Measurements from ENCODE around the gene CALR.
"Not testable (repeated sequence)": the region's sequence is repeated elsewhere in the genome, so short reads cannot be mapped to it uniquely, and the experiment has no call there.

The CALR gene

DNA sequence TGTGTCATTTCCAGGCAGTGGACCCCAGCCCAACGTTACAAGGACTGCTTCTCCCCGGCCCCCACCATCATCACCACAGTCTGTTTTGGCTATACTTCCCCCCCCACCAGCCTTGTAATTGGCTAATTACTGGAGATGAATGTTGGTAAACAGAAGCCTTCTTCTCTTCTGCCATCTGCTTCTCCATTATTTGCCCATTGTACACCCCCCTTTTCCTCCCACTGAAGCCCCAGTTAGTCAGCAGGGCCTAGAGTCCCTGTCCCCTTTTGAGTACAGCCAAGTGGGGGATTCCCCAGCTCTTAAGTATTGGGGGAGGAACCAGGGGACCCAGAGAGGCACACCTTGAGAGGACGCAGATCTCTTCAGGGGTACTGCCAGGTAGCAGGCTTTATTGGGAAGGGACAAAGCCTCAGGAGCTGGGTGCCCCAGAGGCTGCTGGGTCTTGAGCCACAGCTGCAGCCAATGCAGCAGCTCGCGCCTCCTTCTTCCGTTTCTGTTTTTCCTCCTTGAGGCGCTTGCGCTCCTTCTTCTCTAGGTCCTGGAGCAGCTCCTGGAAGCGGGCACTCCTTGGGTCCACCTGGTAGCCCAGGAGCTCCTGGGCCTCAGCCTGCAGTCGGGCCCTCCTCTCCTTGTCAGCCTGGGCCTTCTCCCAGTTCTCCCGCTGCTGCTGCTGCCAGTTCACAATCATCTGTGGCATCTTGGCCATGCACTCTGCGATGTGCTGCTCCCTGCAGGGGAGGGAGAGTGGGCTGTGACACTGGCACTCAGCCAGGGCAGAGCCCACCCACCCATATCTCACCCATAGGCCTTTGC is 15.6 kb downstream of the CALR start:
- no peak for DNase-seq

DNA sequence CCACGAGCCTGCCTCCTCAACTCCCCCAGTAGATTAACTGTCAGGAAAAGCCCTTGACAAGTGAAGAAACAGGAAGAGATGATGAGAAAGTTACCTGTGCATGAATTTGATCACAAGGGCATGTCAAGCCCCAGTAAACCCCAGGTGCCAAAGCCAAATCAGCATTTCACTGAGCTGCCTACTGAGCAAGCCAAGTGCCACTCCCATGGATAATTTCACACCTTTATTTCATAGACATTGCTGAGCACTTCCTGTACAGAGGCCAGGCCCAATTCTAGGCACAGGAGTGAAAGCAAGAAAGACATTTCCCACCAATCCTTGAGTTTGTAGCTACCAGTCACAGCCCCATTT is 16.2 kb downstream of the CALR start:
- DNase-seq, result no peak

GRCh38 chr19:12955575-12955974 is 17.2 kb downstream of the CALR start:
- DNase-seq, result not testable (repeated sequence)

DNA sequence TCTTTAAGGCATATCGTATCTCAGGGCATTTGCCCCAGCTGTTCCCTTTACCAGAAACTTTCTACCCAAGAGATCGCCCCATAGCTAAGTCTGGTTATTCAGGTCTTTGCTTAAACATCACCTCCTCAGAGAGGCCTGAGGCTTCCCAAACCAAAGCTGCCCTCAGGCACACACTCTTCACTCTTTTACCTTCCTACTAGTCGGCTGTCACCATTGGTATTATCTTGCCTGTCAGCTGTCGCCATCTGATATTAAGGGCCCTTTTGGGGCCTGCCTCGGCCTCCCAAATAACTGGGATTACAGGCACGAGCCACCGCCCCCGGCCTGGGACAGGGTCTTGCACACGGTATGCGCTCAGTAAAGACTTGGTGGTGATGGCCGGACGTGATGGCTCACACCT is 17.6 kb downstream of the CALR start:
- no peak for DNase-seq

DNA sequence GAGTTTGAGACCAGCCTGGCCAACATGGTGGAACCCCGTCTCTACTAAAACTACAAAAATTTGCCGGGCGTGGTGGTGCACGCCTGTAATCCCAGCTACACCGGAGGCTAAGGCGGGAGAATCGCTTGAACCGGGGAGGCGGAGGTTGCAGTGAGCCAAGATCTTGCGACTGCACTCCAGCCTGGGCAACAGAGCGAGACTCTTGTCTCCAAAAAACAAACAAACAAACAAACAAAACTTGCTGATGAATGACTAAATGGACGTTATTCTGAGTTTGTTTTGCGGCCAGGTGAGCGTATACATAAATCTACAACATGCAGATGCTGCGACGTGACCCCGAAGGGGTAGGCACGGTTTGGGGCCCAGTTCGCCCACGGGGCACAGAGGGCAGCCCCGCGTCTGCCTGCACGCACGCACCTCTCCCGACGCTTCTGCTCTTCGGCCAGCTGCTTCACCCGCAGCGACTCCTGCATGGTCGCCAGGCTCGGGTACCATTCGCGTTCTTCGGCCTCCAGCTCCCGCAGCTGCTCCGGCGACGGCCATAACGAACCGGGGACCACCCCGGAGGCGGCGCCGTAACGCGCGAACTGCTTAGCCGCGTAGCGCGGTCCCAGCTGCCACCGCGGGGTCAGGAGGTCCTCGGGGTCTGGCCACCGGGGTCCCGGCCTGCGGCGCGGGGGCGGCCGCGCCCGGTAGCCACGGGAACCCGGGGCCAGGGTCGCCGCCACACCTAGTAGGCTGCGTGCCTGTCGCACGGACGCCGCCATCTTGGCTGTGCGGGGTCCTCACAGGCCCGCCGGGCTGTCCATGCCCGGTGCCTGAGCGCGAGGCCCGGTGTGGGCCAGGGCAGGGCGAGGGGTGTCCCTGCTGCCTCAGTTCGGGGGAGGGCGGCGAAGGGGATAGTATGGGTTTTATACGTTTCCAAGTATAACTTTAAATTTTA is 18.3 kb downstream of the CALR start, which contains the start of gene GADD45GIP1:
TSS of gene GADD45GIP1 (minus strand) at position 778 of the 943 bp plus-strand sequence. CDS start at position 767, 11 bp downstream.
- DNase-seq, result no peak

GRCh38 chr19:12957389-12957952 is 19.1 kb downstream of the CALR start:
- DNase-seq, result not testable (repeated sequence)

DNA sequence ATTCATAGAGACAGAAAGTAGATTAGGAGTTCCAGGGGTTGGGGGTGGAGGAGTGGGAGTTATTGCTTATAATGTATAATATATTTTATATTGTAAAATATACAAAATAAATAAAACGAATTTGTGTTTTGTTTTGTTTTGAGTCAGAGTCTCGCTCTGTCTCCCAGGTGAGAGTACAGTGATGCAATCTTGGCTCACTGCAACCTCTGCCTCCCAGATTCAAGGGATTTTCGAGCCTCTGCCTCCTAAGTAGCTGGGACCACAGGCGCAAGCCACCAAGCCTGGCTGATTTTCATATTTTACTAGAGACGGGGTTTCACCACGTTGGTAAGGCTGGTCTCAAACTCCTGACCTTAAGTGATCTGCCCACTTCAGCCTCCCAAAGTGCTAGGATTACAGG is 21.1 kb downstream of the CALR start:
- no peak for DNase-seq

GRCh38 chr19:12965017-12965811 is 26.8 kb downstream of the CALR start:
- peak; percentile 60 for DNase-seq

GRCh38 chr19:12965812-12966135 is 27.4 kb downstream of the CALR start:
- no peak for DNase-seq

DNA sequence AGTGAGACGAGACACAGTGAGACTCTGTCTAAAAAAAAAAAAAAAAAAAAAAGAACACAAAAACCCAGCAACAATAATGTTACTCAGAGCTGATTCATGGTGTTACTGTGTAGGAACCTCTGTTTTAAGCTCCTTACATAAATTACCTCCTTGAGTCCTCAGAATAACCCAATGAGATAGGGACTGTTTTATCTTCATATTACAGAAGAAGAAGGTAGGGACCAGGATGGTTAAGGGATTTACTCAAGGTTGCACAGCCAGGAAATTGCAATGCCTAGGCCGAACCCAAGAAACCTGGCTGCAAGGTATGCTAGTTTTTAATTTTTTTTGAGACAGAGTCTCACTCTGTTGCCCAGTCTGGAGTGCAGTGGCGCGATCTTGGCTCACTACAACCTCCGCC is 29.5 kb downstream of the CALR start:
- DNase-seq, result no peak

GRCh38 chr19:12969292-12969988 is 31.0 kb downstream of the CALR start, which contains the start of gene DAND5:
Gene DAND5 (plus strand): TSS chr19:12969576. CDS start chr19:12969661, 85 bp downstream.
- no peak for DNase-seq

GRCh38 chr19:12970070-12970820 is 31.8 kb downstream of the CALR start:
- DNase-seq, result no peak

GRCh38 chr19:12973236-12973635 is 34.8 kb downstream of the CALR start:
- no peak for DNase-seq

- DNase-seq, result no peak
Measured at GRCh38 chr19:12974301-12975220, 36.2 kb downstream of the CALR start.

- DNase-seq, result no peak
Measured at GRCh38 chr19:12975221-12975741, 36.9 kb downstream of the CALR start.

- DNase-seq, result not testable (repeated sequence)
Measured at GRCh38 chr19:12976109-12976508, 37.7 kb downstream of the CALR start.

GRCh38 chr19:12979974-12980373 is 41.6 kb downstream of the CALR start:
- DNase-seq, result no peak

DNA sequence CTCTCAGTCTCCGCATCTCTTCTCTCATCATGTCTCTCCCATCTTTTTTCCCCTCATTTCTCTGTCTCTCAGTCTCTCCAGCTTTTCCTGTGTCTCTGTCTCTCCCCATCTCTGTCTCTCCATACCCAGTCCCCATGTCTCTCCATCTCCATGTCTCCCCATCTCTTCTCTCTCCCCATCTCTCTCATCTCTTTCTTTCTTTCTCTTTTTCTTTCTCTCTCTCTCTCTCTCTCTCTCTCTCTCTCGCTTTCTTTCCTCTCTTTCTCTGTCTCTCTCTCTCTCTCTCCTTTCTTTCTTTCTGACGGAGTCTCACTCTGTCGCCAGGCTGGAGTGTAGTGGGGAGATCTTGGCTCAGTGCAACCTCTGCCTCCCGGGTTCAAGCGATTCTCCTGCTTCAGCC is 44.2 kb downstream of the CALR start:
- no peak for DNase-seq

DNA sequence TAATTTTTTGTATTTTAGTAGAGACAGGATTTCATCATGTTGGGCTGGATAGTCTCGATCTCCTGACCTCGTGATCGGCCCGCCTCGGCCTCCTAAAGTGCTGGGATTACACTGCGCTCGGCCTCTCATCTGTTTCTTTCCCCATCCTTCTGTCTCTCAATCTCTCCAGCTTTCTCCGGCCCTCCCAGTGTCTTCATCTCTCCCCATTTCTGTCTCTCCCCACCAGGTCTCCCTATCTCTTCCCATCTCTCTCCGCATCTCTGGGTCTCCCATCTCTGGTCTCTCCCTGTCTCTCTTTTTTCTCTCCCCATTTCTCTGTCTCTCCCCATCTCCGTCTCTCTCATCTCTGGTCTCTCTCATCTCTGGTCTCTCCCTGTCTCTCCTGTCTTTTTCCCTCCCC is 44.7 kb downstream of the CALR start:
- DNase-seq, result no peak
